Prostate gland (tissue), 2 donors: ENCODE measurements around the gene MCCD1.

ENCODE experiments used
- CTCF ChIP-seq, 4 experiments: fragments of 200-600 bp in 2 of 4; fragments of 450-650 bp in 2 of 4; sonication (generic) in 2 of 4; IDR thresholded peaks; 1 replicate in 3 of 4; 2 replicates in 1 of 4; pipeline ENCODE4 v1.5.1; 2016 to 2019; ENCODE audit warnings: antibody characterized with exemption in 4 of 4, mild to moderate bottlenecking in 2 of 4, moderate library complexity in 2 of 4
- POLR2A ChIP-seq: fragments of 450-650 bp; IDR thresholded peaks from one replicate; pipeline ENCODE4 v1.6.1; 2016; ENCODE audit warnings: antibody characterized with exemption, mild to moderate bottlenecking
- POLR2AphosphoS5 ChIP-seq: sonication (generic); formaldehyde crosslinking; IDR thresholded peaks from one replicate; pipeline ENCODE4 v1.6.1; 2017; ENCODE audit warnings: antibody characterized with exemption

GRCh38 chr6:31495580-31495979 is 33.2 kb upstream of the MCCD1 start:
- TF ChIP-seq POLR2A (no peak), CTCF (IDR thresholded peaks at IDR 0.05) (no peak), POLR2AphosphoS5 (no peak)
